Measurements from ENCODE around the gene CFAP77. TPM values are rescaled to one million over a fixed set of nuclear protein-coding genes. Genes with fewer than 3 reads are reported as not detected.

Gene CFAP77
- polyA plus RNA-seq, 1 of the 3 experiments (the other 2 are of a cell fraction) = 1.1 TPM

DNA sequence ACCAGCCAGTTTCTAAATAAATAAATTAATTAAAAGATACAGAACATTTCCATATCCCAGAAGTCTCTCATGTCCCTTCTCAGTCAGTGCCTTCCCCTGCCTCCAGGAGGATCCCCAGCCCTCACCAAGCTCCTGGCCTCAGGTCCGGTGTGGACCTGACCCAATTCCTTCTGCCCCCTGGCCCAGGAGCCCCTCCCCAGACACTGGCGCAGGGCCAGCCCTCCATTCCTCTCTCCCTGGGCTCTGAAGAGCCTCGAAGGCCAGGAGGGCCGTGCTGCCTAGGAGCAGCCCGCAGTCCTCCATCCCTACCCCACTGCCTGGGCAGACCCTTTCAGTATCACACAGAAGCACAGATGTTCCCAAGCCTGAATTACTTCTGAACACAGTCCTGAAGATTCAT, 110.6 kb downstream of the CFAP77 start:
- TF ChIP-seq SIN3A (IDR thresholded peaks at IDR 0.05; ENCODE audit: borderline replicate concordance, low read depth, low read length) = no peak
- TF ChIP-seq RFX5 (IDR thresholded peaks at IDR 0.05; ENCODE audit: low read length) = no peak
- no peak for TF ChIP-seq YY1 (IDR thresholded peaks at IDR 0.05; ENCODE audit: low read depth)
- TF ChIP-seq, protein P1, sequence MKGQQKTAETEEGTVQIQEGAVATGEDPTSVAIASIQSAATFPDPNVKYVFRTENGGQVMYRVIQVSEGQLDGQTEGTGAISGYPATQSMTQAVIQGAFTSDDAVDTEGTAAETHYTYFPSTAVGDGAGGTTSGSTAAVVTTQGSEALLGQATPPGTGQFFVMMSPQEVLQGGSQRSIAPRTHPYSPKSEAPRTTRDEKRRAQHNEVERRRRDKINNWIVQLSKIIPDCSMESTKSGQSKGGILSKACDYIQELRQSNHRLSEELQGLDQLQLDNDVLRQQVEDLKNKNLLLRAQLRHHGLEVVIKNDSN (IDR thresholded peaks at IDR 0.05; ENCODE audit: borderline replicate concordance, low read depth) = no peak
- TF ChIP-seq GATA2 (CRISPR knock-in tag; IDR thresholded peaks at IDR 0.05) = no peak
- no peak for TF ChIP-seq NRF1 (IDR thresholded peaks at IDR 0.05; ENCODE audit: low read depth, low read length)
- TF ChIP-seq, protein P2, sequence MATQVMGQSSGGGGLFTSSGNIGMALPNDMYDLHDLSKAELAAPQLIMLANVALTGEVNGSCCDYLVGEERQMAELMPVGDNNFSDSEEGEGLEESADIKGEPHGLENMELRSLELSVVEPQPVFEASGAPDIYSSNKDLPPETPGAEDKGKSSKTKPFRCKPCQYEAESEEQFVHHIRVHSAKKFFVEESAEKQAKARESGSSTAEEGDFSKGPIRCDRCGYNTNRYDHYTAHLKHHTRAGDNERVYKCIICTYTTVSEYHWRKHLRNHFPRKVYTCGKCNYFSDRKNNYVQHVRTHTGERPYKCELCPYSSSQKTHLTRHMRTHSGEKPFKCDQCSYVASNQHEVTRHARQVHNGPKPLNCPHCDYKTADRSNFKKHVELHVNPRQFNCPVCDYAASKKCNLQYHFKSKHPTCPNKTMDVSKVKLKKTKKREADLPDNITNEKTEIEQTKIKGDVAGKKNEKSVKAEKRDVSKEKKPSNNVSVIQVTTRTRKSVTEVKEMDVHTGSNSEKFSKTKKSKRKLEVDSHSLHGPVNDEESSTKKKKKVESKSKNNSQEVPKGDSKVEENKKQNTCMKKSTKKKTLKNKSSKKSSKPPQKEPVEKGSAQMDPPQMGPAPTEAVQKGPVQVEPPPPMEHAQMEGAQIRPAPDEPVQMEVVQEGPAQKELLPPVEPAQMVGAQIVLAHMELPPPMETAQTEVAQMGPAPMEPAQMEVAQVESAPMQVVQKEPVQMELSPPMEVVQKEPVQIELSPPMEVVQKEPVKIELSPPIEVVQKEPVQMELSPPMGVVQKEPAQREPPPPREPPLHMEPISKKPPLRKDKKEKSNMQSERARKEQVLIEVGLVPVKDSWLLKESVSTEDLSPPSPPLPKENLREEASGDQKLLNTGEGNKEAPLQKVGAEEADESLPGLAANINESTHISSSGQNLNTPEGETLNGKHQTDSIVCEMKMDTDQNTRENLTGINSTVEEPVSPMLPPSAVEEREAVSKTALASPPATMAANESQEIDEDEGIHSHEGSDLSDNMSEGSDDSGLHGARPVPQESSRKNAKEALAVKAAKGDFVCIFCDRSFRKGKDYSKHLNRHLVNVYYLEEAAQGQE (IDR thresholded peaks at IDR 0.05; ENCODE audit: low read depth, low read length) = no peak
- no peak for TF ChIP-seq CHD2 (IDR thresholded peaks at IDR 0.05; ENCODE audit: low read length, partially characterized antibody)
- TF ChIP-seq, protein P3, sequence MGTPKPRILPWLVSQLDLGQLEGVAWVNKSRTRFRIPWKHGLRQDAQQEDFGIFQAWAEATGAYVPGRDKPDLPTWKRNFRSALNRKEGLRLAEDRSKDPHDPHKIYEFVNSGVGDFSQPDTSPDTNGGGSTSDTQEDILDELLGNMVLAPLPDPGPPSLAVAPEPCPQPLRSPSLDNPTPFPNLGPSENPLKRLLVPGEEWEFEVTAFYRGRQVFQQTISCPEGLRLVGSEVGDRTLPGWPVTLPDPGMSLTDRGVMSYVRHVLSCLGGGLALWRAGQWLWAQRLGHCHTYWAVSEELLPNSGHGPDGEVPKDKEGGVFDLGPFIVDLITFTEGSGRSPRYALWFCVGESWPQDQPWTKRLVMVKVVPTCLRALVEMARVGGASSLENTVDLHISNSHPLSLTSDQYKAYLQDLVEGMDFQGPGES (IDR thresholded peaks at IDR 0.05; ENCODE audit: low read depth, low read length) = no peak
- no peak for TF ChIP-seq JUND (IDR thresholded peaks at IDR 0.05)
- no peak for TF ChIP-seq ELF1 (IDR thresholded peaks at IDR 0.05)
- no peak for TF ChIP-seq MXI1 (IDR thresholded peaks at IDR 0.05; ENCODE audit: low read depth, low read length)
- TF ChIP-seq TEAD4 (IDR thresholded peaks at IDR 0.05; ENCODE audit: borderline replicate concordance, insufficient read depth) = no peak
- TF ChIP-seq, protein P4, sequence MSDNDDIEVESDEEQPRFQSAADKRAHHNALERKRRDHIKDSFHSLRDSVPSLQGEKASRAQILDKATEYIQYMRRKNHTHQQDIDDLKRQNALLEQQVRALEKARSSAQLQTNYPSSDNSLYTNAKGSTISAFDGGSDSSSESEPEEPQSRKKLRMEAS (IDR thresholded peaks at IDR 0.05; ENCODE audit: low read depth) = no peak
- TF ChIP-seq FOSL2 (IDR thresholded peaks at IDR 0.05; ENCODE audit: borderline replicate concordance, low read depth) = no peak

More for the DNA sequence above, 110.6 kb downstream of the CFAP77 start:
- Histone ChIP-seq H3K27me3 (ENCODE audit: insufficient read depth) (no peaks in the 10 kb centered on the region), H2AFZ (ENCODE audit: low read depth) (no peak overlapping the region), H4K20me1 (ENCODE audit: insufficient read depth) (no peaks in the 10 kb centered on the region), H3K4me2 (no peak overlapping the region), H3K9me2 (no peaks in the 10 kb centered on the region), H3K4me1 (ENCODE audit: control insufficient read depth in 1 of 2, insufficient read depth in 2 of 2, low read depth in 1 of 2, low read length in 1 of 2) (peaks cover 0 to 8% of the 10 kb centered on the region in 2 experiments; a peak in 1 of 4 replicates), H3K79me2 (ENCODE audit: insufficient read depth) (no peaks in the 10 kb centered on the region), H3K27ac (ENCODE audit: low read depth in 2 of 2, low read length in 1 of 2) (no peak overlapping the region), H3K9ac (no peak overlapping the region), H3K4me3 (ENCODE audit: low read depth in 2 of 2, low read length in 1 of 2) (no peak overlapping the region), H3K36me3 (replicated peaks in 1 of 2; ENCODE audit: control insufficient read depth in 1 of 2, insufficient read depth in 2 of 2, low read length in 1 of 2) (no peaks in the 10 kb centered on the region), H3F3A (replicated peaks; ENCODE audit: insufficient read depth) (no peaks in the 10 kb centered on the region), H3K9me3 (no peaks in the 10 kb centered on the region)
- no peak for DNase-seq
- WGBS (ENCODE audit: low lambda C conversion rate) = 53% methylated on average over 5 of the region's 5 CpGs
- CTCF ChIA-PET = interaction anchor here (0.8 kb wide), 1 partner anchor 11 kb away, joined by 3 read pairs; no protein-coding TSS in a partner anchor
- POLR2A ChIA-PET = no interaction called here
